Breast epithelium (tissue), 4 donors: ENCODE results near the gene CREB3L1. TPM values are rescaled to one million over a fixed set of nuclear protein-coding genes. Genes with fewer than 3 reads are reported as not detected.

ENCODE experiments used
- DNase-seq, 2 donors: peaks; one replicate each; pipeline ENCODE4 v3.0.0-alpha.2; 2019; ENCODE audit warnings: low spot score in 2 of 2
- H3K27ac ChIP-seq, 2 donors: fragments of 200-600 bp; sonication (generic) in 1 of 2; one replicate each; pipeline ENCODE4 v1.5.1; 2016 to 2019; ENCODE audit warnings: mild to moderate bottlenecking in 1 of 2
- H3K27me3 ChIP-seq, 2 donors: fragments of 200-600 bp; sonication (generic) in 1 of 2; one replicate each; pipeline versions ENCODE4 v1.5.1 to v1.6.0; 2017 to 2019; ENCODE audit warnings: control low read depth in 1 of 2, mild to moderate bottlenecking in 1 of 2
- H3K36me3 ChIP-seq: fragments of 200-600 bp; one replicate; pipeline ENCODE4 v1.5.1; 2019
- H3K4me1 ChIP-seq, 2 donors: fragments of 200-600 bp; sonication (generic); one replicate each; pipeline ENCODE4 v1.5.1; 2016 to 2019; ENCODE audit warnings: control low read depth in 1 of 2
- H3K4me3 ChIP-seq, 3 donors: fragments of 200-600 bp; sonication (generic); 1 replicate in 2 of 3; 2 replicates in 1 of 3; pipeline ENCODE4 v1.5.1; 2016 to 2019; ENCODE audit warnings: mild to moderate bottlenecking in 3 of 3, moderate library complexity in 2 of 3
- H3K9me3 ChIP-seq, 2 donors: fragments of 200-600 bp; sonication (generic) in 1 of 2; one replicate each; pipeline ENCODE4 v1.5.1; 2016 to 2019; ENCODE audit warnings: control low read depth in 1 of 2
- CTCF ChIP-seq, 3 donors: fragments of 450-650 bp; IDR thresholded peaks; one replicate each; pipeline ENCODE4 v1.5.1; 2016 to 2017; ENCODE audit warnings: antibody characterized with exemption in 3 of 3, mild to moderate bottlenecking in 3 of 3, moderate library complexity in 3 of 3
- POLR2A ChIP-seq: fragments of 450-650 bp; IDR thresholded peaks from one replicate; pipeline ENCODE4 v1.6.1; 2016; ENCODE audit warnings: antibody characterized with exemption, mild to moderate bottlenecking, moderate library complexity
- POLR2AphosphoS5 ChIP-seq, 3 donors: sonication (generic); formaldehyde crosslinking; IDR thresholded peaks; one replicate each; pipeline ENCODE4 v1.6.1; 2017; ENCODE audit warnings: antibody characterized with exemption in 3 of 3
- intact Hi-C: fragments of 100-400 bp; cut with DNase I; formaldehyde crosslinking; loops from one replicate; pipeline ENCODE4 v1.15.1; 2023; ENCODE audit warnings: low total_unique reads
- total RNA-seq, 3 donors: library from RNA; depleted of rRNA; stranded (reverse); fragments of >200 nt; gene quantifications; one replicate each; pipeline ENCODE4 v1.1.0, GENCODE V29; 2016

CREB3L1 gene
- total RNA-seq, 3 donors from 2014 or later: 1.6 to 5.1 (median 2.0) TPM

- no peak overlapping the region for H3K27ac ChIP-seq
- no peaks in the 10 kb centered on the region for H3K36me3 ChIP-seq
- H3K27me3 ChIP-seq: no peaks in the 10 kb centered on the region
- intact Hi-C loops: no loop called here
- DNase-seq: no peak
- H3K4me1 ChIP-seq: peaks cover 0 to 11% of the 10 kb centered on the region in 2 donors
- no peak overlapping the region for H3K4me3 ChIP-seq
- H3K9me3 ChIP-seq: no peaks in the 10 kb centered on the region
- no peak for TF ChIP-seq CTCF (IDR thresholded peaks at IDR 0.05)
These were observed 9.3 kb downstream of the CREB3L1 start for GRCh38 chr11:46286789-46287188.

- no peak overlapping the region for H3K4me3 ChIP-seq
- intact Hi-C loops: no loop called here
- no peak overlapping the region for H3K27ac ChIP-seq
- TF ChIP-seq POLR2AphosphoS5 (IDR thresholded peaks at IDR 0.05) (no peak), CTCF (IDR thresholded peaks at IDR 0.05) (no peak), POLR2A (no peak)
- no peak for DNase-seq
- H3K4me1 ChIP-seq: peaks cover 0 to 13% of the 10 kb centered on the region in 2 donors
- no peaks in the 10 kb centered on the region for H3K27me3 ChIP-seq
- H3K9me3 ChIP-seq: no peaks in the 10 kb centered on the region
- H3K36me3 ChIP-seq: no peaks in the 10 kb centered on the region
These were observed 11.0 kb downstream of the CREB3L1 start for GRCh38 chr11:46288451-46288850.

GRCh38 chr11:46290011-46290410 is 12.5 kb downstream of the CREB3L1 start:
- no peaks in the 10 kb centered on the region for H3K36me3 ChIP-seq
- no peaks in the 10 kb centered on the region for H3K9me3 ChIP-seq
- no peak for DNase-seq
- H3K27me3 ChIP-seq: no peaks in the 10 kb centered on the region
- H3K27ac ChIP-seq: peak overlapping the region in 1 of 2 donors; percentile 36
- intact Hi-C loops: no loop called here
- TF ChIP-seq POLR2AphosphoS5 (IDR thresholded peaks at IDR 0.05) (no peak), POLR2A (no peak), CTCF (IDR thresholded peaks at IDR 0.05) (no peak)
- no peak overlapping the region for H3K4me3 ChIP-seq
- H3K4me1 ChIP-seq: peaks cover 0 to 13% of the 10 kb centered on the region in 2 donors

- intact Hi-C loops: no loop called here
- H3K4me3 ChIP-seq: no peak overlapping the region
- peaks cover 0 to 13% of the 10 kb centered on the region in 2 donors for H3K4me1 ChIP-seq
- H3K27me3 ChIP-seq: no peaks in the 10 kb centered on the region
- no peak for TF ChIP-seq CTCF (IDR thresholded peaks at IDR 0.05)
- TF ChIP-seq POLR2A: no peak
- no peak for TF ChIP-seq POLR2AphosphoS5 (IDR thresholded peaks at IDR 0.05)
- peak; percentile 78 to 82 for DNase-seq
- peak overlapping the region; percentile 15 to 67 for H3K27ac ChIP-seq
- H3K36me3 ChIP-seq: no peaks in the 10 kb centered on the region
- H3K9me3 ChIP-seq: no peaks in the 10 kb centered on the region
These were observed 13.3 kb downstream of the CREB3L1 start for GRCh38 chr11:46290598-46291309.

- peaks cover 0 to 13% of the 10 kb centered on the region in 2 donors for H3K4me1 ChIP-seq
- intact Hi-C loops: loop anchor here (2.0 kb wide), 1 partner anchor 47 kb away; no protein-coding TSS in a partner anchor
- no peak for DNase-seq
- no peak for TF ChIP-seq POLR2A
- H3K27me3 ChIP-seq: no peaks in the 10 kb centered on the region
- no peak overlapping the region for H3K4me3 ChIP-seq
- H3K36me3 ChIP-seq: no peaks in the 10 kb centered on the region
- H3K27ac ChIP-seq: peak overlapping the region; percentile 45 to 67
- no peaks in the 10 kb centered on the region for H3K9me3 ChIP-seq
These were observed 14.1 kb downstream of the CREB3L1 start for GRCh38 chr11:46291441-46292150.
